OCI-LY3 (cell line): ENCODE measurements around the gene TNKS2.

Source experiments
- CTCF ChIP-seq: fragments of 200-600, 300-600 bp; sonication (generic); IDR thresholded peaks from 2 replicates; pipeline ENCODE4 v1.5.1; 2014; ENCODE audit warnings: antibody characterized with exemption, low read length, low read depth
- EZH2phosphoT487 ChIP-seq: fragments of 200-600 bp; shearing (Covaris generic); IDR thresholded peaks from 2 replicates; pipeline ENCODE4 v1.6.1; 2018; ENCODE audit warnings: antibody characterized with exemption, mixed run types, low read depth

- TF ChIP-seq CTCF (no peak), EZH2phosphoT487 (no peak)
Observed at GRCh38 chr10:91756286-91756685, 41.9 kb upstream of the TNKS2 start.
